HepG2 (cell line): Measurements from ENCODE around the gene MYL6. TPM values are rescaled to one million over a fixed set of nuclear protein-coding genes. Genes with fewer than 3 reads are reported as not detected.

Experiments
- ARHGAP35 ChIP-seq: sonication (generic); formaldehyde crosslinking; IDR thresholded peaks from 2 replicates; pipeline ENCODE4 v1.9.0; 2022; ENCODE audit warnings: mild to moderate bottlenecking, inconsistent platforms, moderate library complexity, missing genetic modification reagents, borderline replicate concordance
- CENPT ChIP-seq: sonication (generic); formaldehyde crosslinking; IDR thresholded peaks from 2 replicates; pipeline ENCODE4 v1.8.0; 2022; ENCODE audit warnings: low read depth, mild to moderate bottlenecking, moderate library complexity, missing genetic modification reagents
- FOSL2 ChIP-seq: sonication (generic); formaldehyde crosslinking; IDR thresholded peaks from 2 replicates; pipeline ENCODE4 v1.4.0; 2020; ENCODE audit warnings: missing genetic modification reagents
- IRF2 ChIP-seq: IDR thresholded peaks from 2 replicates; pipeline ENCODE4 v1.6.1; 2018; ENCODE audit warnings: missing genetic modification reagents, missing compliant biosample characterization
- REPIN1 ChIP-seq: sonication (generic); formaldehyde crosslinking; IDR thresholded peaks from 2 replicates; pipeline ENCODE4 v1.8.0; 2022; ENCODE audit warnings: missing genetic modification reagents, low read depth, mild to moderate bottlenecking, borderline replicate concordance
- RFX3 ChIP-seq: IDR thresholded peaks from 2 replicates; pipeline ENCODE4 v1.6.1; 2016; ENCODE audit warnings: missing biosample characterization, missing genetic modification reagents
- RXRB ChIP-seq: IDR thresholded peaks from 2 replicates; pipeline ENCODE4 v1.6.1; 2016; ENCODE audit warnings: borderline replicate concordance, missing genetic modification reagents, missing compliant biosample characterization
- SAP130 ChIP-seq: IDR thresholded peaks from 2 replicates; pipeline ENCODE4 v1.6.1; 2016; ENCODE audit warnings: low read depth
- SCMH1 ChIP-seq: sonication (generic); formaldehyde crosslinking; IDR thresholded peaks from 2 replicates; pipeline ENCODE4 v1.9.0; 2021; ENCODE audit warnings: missing genetic modification reagents, mild to moderate bottlenecking, borderline replicate concordance
- SIN3A ChIP-seq: IDR thresholded peaks from 2 replicates; pipeline ENCODE4 v1.6.1; 2011; ENCODE audit warnings: low read depth, mild to moderate bottlenecking, control low read depth, low read length, borderline replicate concordance
- SKI ChIP-seq: fragments of 450-650 bp; IDR thresholded peaks from one replicate; pipeline ENCODE4 v1.6.1; 2018; ENCODE audit warnings: mild to moderate bottlenecking; ENCODE audit not compliant: partially characterized antibody
- ZIK1 ChIP-seq: sonication (generic); formaldehyde crosslinking; IDR thresholded peaks from 2 replicates; pipeline ENCODE4 v1.5.0; 2020; ENCODE audit warnings: mild to moderate bottlenecking, low read depth, missing genetic modification reagents, borderline replicate concordance
- ZNF12 ChIP-seq: sonication (generic); formaldehyde crosslinking; IDR thresholded peaks from 2 replicates; pipeline ENCODE4 v1.5.0; 2020; ENCODE audit warnings: missing genetic modification reagents
- ZNF124 ChIP-seq: sonication (generic); formaldehyde crosslinking; IDR thresholded peaks from 2 replicates; pipeline ENCODE4 v1.4.0; 2020; ENCODE audit warnings: missing genetic modification reagents
- ZNF331 ChIP-seq: sonication (generic); formaldehyde crosslinking; IDR thresholded peaks from 2 replicates; pipeline ENCODE4 v1.4.0; 2020; ENCODE audit warnings: missing genetic modification reagents
- ZNF44 ChIP-seq: sonication (generic); formaldehyde crosslinking; IDR thresholded peaks from 2 replicates; pipeline ENCODE4 v1.5.1; 2020; ENCODE audit warnings: mild to moderate bottlenecking, missing genetic modification reagents
- ZNF446 ChIP-seq: sonication (generic); formaldehyde crosslinking; IDR thresholded peaks from 2 replicates; pipeline ENCODE4 v1.5.0; 2020; ENCODE audit warnings: mild to moderate bottlenecking, missing genetic modification reagents
- ZNF598 ChIP-seq: sonication (generic); formaldehyde crosslinking; IDR thresholded peaks from 2 replicates; pipeline ENCODE4 v1.5.1; 2020; ENCODE audit warnings: mild to moderate bottlenecking, missing genetic modification reagents, borderline replicate concordance
- ZNF749 ChIP-seq: sonication (generic); formaldehyde crosslinking; IDR thresholded peaks from 2 replicates; pipeline ENCODE4 v1.8.0; 2022; ENCODE audit warnings: mild to moderate bottlenecking, missing genetic modification reagents, moderate library complexity, borderline replicate concordance
- polyA plus RNA-seq, 8 experiments: library from polyadenylated mRNA; depleted of rRNA in 3 of 8; stranded (reverse) in 7 of 8; unstranded in 1 of 8; fragments of >200 nt; fragmentation: Illumina TruSeq in 4 of 8; extraction: Trizol in 4 of 8; gene quantifications; 2 replicates each; pipeline versions ENCODE4 v1.2.1 to v1.2.3, GENCODE V29; 2011 to 2016; ENCODE audit warnings: low read depth in 4 of 8, missing spikeins in 1 of 8, mixed read lengths in 1 of 8; ENCODE audit not compliant: insufficient read depth in 1 of 8
- total RNA-seq, 5 experiments: library from RNA; depleted of rRNA; stranded (reverse); fragments of >200 nt; fragmentation: Illumina TruSeq; extraction: Trizol; gene quantifications; 2 replicates each; pipeline ENCODE4 v1.2.3, GENCODE V29; 2016; ENCODE audit warnings: low read depth in 1 of 5
- TF ChIP-seq, protein P1 (sequence below): sonication (generic); formaldehyde crosslinking; conservative IDR thresholded peaks from 2 replicates; pipeline ENCODE4 v1.4.0; 2020; ENCODE audit warnings: missing genetic modification reagents
- TF ChIP-seq, protein P2 (sequence below): sonication (generic); formaldehyde crosslinking; IDR thresholded peaks from 2 replicates; pipeline ENCODE4 v1.4.0; 2020; ENCODE audit warnings: missing genetic modification reagents

The MYL6 gene
- total and polyA plus RNA-seq, 2 of the 13 experiments (the other 11 are each of a cell fraction or from before 2014, with no cell fraction given) = 1,127 to 1,192 TPM

DNA sequence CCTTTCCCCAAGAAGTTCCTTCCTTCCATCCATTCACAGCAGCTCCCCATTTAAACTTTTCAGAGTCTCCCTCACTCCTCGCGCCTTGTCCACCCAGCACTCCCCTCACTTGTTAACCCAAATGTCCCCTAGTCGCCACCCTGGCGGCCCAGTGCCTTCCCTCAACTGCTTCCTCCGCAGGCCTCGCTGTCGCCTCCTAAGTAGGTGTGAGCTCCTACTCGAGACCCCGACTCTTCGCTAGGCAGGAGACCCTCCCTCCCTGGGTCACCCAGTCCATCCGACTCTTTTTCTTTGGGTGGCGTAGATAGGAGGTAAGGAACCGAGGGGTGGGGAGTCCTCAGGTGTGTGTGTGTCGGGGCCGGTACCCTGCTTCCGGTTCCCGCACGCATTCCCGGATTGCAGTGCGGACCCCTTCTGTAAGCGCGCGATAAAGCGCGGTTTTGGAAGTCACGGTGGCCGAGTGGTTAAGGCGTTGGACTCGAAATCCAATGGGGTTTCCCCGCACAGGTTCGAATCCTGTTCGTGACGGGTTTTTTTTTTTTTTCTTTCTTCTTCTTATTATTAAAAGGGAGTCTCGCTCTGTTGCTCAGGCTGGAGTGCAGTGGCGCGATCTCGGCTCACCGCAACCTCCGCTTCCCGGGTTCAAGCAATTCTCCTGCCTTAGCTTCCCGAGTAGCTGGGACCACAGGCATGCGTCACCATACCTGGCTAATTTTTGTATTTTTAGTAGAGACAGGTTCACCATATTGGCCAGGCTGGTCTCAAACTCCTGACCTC lies 31.9 kb downstream of the MYL6 start (continued):
- TF ChIP-seq ZNF749 (CRISPR knock-in tag) = peak; percentile 51; the same call in 1 of the 2 replicates
- no peak for TF ChIP-seq ZIK1 (CRISPR knock-in tag)
- no peak for TF ChIP-seq CENPT (CRISPR knock-in tag)
- no peak for TF ChIP-seq ZNF44 (CRISPR knock-in tag)
- TF ChIP-seq SKI = no peak
- 0 out of 2 replicates have a peak, but pooled peaks have one; percentile 24 for TF ChIP-seq ZNF446 (CRISPR knock-in tag)
- TF ChIP-seq, protein P1, sequence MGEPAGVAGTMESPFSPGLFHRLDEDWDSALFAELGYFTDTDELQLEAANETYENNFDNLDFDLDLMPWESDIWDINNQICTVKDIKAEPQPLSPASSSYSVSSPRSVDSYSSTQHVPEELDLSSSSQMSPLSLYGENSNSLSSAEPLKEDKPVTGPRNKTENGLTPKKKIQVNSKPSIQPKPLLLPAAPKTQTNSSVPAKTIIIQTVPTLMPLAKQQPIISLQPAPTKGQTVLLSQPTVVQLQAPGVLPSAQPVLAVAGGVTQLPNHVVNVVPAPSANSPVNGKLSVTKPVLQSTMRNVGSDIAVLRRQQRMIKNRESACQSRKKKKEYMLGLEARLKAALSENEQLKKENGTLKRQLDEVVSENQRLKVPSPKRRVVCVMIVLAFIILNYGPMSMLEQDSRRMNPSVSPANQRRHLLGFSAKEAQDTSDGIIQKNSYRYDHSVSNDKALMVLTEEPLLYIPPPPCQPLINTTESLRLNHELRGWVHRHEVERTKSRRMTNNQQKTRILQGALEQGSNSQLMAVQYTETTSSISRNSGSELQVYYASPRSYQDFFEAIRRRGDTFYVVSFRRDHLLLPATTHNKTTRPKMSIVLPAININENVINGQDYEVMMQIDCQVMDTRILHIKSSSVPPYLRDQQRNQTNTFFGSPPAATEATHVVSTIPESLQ (CRISPR knock-in tag) = no peak
- TF ChIP-seq, protein P2, sequence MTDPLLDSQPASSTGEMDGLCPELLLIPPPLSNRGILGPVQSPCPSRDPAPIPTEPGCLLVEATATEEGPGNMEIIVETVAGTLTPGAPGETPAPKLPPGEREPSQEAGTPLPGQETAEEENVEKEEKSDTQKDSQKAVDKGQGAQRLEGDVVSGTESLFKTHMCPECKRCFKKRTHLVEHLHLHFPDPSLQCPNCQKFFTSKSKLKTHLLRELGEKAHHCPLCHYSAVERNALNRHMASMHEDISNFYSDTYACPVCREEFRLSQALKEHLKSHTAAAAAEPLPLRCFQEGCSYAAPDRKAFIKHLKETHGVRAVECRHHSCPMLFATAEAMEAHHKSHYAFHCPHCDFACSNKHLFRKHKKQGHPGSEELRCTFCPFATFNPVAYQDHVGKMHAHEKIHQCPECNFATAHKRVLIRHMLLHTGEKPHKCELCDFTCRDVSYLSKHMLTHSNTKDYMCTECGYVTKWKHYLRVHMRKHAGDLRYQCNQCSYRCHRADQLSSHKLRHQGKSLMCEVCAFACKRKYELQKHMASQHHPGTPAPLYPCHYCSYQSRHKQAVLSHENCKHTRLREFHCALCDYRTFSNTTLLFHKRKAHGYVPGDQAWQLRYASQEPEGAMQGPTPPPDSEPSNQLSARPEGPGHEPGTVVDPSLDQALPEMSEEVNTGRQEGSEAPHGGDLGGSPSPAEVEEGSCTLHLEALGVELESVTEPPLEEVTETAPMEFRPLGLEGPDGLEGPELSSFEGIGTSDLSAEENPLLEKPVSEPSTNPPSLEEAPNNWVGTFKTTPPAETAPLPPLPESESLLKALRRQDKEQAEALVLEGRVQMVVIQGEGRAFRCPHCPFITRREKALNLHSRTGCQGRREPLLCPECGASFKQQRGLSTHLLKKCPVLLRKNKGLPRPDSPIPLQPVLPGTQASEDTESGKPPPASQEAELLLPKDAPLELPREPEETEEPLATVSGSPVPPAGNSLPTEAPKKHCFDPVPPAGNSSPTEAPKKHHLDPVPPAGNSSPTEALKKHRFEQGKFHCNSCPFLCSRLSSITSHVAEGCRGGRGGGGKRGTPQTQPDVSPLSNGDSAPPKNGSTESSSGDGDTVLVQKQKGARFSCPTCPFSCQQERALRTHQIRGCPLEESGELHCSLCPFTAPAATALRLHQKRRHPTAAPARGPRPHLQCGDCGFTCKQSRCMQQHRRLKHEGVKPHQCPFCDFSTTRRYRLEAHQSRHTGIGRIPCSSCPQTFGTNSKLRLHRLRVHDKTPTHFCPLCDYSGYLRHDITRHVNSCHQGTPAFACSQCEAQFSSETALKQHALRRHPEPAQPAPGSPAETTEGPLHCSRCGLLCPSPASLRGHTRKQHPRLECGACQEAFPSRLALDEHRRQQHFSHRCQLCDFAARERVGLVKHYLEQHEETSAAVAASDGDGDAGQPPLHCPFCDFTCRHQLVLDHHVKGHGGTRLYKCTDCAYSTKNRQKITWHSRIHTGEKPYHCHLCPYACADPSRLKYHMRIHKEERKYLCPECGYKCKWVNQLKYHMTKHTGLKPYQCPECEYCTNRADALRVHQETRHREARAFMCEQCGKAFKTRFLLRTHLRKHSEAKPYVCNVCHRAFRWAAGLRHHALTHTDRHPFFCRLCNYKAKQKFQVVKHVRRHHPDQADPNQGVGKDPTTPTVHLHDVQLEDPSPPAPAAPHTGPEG (CRISPR knock-in tag) = 0 out of 2 replicates have a peak, but pooled peaks have one; percentile 32
- peak; percentile 47; the same call in 1 of the 2 replicates for TF ChIP-seq FOSL2 (CRISPR knock-in tag)
- no peak for TF ChIP-seq SCMH1 (CRISPR knock-in tag)
- no peak for TF ChIP-seq RFX3
- no peak; the same call in 1 of the 2 replicates for TF ChIP-seq REPIN1 (CRISPR knock-in tag)
- TF ChIP-seq ZNF331 (CRISPR knock-in tag) = peak; percentile 51
- peak; percentile 35; the same call in 1 of the 2 replicates for TF ChIP-seq ZNF598
- peak; percentile 78 for TF ChIP-seq ZNF124 (CRISPR knock-in tag)
- TF ChIP-seq SIN3A = peak; percentile 72
- peak; percentile 54; the same call in 1 of the 2 replicates for TF ChIP-seq RXRB (CRISPR knock-in tag)
- TF ChIP-seq ZNF12 (CRISPR knock-in tag) = no peak
- TF ChIP-seq SAP130 = peak; percentile 77
- TF ChIP-seq ARHGAP35 (CRISPR knock-in tag) = no peak
- peak; percentile 58 for TF ChIP-seq IRF2
